NCI-H748 treated with DMSO at 0.1 percent for 48 hours (cell line): ENCODE results near the gene MLANA.

ENCODE experiments used
- DNase-seq: peaks from one replicate; lab custom pipeline; 2025; lab: John Stamatoyannopoulos, UW

MLANA gene

DNA sequence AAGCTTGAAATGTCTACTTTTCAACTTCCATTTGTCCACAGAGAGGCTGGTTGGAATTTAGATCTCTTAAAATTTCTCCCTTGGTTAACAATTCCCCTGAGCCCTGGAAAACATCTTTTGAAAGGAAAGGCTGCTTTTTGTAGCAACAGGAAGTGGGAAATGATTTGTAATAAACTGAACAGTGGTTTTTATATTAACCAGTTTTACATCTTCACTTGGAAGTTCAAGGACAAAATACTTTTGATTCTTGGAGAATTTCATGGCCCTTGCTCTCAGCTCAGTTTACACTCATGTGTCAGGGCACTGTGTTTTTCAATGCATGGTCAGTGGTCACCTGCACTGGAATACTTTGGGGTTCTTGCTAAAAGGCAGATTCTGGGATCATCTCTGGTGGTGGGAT lies 9.9 kb downstream of the MLANA start:
- DNase-seq, result no peak

- DNase-seq, result no peak
Measured at GRCh38 chr9:5902377-5902776, 11.7 kb downstream of the MLANA start.

GRCh38 chr9:5908918-5909317 lies 18.2 kb downstream of the MLANA start:
- DNase-seq, result no peak

- no peak for DNase-seq
Measured at GRCh38 chr9:5909976-5910375, 19.3 kb downstream of the MLANA start.

- no peak for DNase-seq
Measured at GRCh38 chr9:5910413-5911057, 19.8 kb downstream of the MLANA start.

GRCh38 chr9:5915438-5915837 lies 24.7 kb downstream of the MLANA start:
- DNase-seq, result no peak

DNA sequence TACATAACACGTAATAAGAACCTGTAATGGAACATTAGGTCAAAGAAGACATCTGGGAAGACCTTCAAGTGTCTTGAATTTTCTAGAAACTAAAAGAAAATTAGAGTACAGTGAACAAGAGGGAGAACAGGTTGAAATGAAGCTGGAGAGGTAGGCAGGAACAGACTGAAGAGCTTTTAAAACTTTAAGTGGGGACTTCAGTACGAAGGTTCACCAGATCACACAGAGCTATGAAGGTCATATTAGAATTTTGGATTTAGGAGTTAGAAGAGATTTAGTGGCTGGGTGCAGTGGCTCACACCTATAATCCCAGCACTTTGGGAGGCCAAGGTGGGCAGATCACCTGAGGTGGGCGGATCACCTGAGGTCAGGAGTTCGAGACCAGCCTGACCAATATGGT lies 26.6 kb downstream of the MLANA start:
- no peak for DNase-seq

DNA sequence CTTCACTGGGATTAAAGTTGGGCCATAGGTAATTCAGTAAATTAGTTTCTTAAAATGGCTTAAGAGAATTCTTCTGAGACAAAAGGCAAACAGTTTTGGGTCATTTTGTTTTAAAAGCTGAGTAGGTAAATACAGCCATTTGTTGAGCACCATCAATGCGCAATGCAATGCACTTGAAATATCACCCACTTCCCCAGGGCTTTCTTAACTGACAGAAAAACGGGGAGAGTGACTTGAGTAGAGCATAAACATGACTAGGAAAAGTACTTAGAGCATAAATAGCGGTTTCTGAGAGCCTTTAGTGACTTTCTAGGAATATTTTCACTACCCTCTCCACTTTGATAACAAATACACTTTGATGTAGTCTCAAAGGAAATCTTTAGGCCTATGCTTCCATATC lies 27.2 kb downstream of the MLANA start:
- DNase-seq, result no peak

GRCh38 chr9:5918460-5918859 lies 27.8 kb downstream of the MLANA start:
- DNase-seq, result no peak

- DNase-seq, result no peak
Measured at GRCh38 chr9:5920860-5921328, 30.2 kb downstream of the MLANA start.

DNA sequence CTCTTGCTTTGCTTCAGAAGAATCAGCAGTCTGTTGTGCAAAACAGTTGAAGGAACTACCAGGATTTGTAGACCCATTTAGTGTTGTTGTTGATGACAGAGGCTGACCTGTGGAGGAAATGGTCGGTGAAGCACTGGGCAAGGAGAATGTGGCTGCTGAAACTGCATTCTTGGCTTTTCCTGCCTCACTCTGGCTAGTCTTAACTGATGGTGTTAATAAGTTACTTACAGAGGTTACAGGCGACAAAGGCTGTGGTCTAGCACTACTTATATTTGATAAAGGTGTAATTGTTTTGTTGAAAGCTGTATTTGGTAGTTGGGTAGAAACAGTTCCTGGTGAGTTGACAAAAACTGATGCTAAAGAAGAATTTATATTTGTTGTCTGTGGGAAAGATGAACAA lies 31.5 kb downstream of the MLANA start:
- no peak for DNase-seq

- no peak for DNase-seq
Measured at GRCh38 chr9:5931657-5932056, 41.0 kb downstream of the MLANA start.

- no peak for DNase-seq
Measured at GRCh38 chr9:5938449-5938848, 47.8 kb downstream of the MLANA start.

DNA sequence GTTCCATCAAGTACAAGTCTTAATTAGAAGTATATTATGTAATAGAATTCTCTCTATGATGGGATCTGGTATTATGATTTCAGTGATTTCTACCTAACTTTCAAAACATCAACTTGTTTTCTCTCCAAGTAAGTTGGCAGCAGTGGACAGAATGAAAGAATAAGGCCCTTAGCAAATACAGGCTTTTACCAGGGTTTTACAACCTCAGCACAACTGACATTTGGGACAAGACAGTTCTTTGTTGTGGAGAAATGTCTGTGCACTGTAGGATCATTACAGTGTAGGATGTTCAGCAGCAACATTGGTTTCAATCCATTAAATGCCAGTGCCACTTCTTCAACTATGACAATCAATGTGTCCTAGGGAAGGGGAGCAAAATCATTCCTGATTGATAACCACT lies 48.8 kb downstream of the MLANA start:
- DNase-seq, result no peak

DNA sequence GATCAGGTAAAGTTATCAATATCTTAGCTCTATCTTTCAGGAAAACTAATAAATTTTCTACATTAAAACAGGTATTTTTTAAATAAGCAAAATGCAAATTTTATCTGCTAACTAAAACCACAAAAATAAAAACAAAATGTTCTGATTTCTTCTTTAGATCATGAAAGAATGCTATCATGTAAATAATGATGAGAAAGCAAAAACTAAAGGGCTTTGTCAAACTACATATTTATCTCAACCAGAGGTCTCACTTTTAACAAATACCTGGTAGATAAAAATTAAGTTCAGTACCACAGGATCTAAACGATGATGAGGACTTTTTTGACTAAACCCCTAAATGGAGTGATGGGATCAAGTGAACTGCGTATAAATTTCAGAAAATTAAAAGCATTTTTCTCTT lies 50.5 kb downstream of the MLANA start:
- no peak for DNase-seq

GRCh38 chr9:5945112-5945511 lies 54.4 kb downstream of the MLANA start:
- DNase-seq, result no peak

GRCh38 chr9:5947912-5948311 lies 57.2 kb downstream of the MLANA start:
- no peak for DNase-seq

- no peak for DNase-seq
Measured at GRCh38 chr9:5949103-5949699, 58.5 kb downstream of the MLANA start.

DNA sequence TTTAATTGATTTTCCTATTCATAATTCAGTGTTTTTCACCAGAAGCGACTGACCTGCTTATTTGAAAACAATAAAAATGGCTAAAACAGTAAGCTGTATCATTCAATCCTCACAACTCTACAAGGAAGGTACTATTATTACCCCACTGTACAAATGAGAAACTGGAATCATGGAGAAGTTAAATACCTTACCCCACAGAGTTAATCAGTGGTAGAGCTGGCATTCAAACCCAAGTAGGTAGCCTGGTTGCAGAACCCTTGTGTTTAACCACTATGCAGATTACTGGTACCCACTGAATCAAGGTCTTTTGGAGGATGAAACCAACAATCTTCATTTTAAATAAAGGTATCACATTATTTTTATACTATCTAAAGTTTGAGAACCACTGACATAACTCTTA lies 59.6 kb downstream of the MLANA start:
- DNase-seq, result no peak

DNA sequence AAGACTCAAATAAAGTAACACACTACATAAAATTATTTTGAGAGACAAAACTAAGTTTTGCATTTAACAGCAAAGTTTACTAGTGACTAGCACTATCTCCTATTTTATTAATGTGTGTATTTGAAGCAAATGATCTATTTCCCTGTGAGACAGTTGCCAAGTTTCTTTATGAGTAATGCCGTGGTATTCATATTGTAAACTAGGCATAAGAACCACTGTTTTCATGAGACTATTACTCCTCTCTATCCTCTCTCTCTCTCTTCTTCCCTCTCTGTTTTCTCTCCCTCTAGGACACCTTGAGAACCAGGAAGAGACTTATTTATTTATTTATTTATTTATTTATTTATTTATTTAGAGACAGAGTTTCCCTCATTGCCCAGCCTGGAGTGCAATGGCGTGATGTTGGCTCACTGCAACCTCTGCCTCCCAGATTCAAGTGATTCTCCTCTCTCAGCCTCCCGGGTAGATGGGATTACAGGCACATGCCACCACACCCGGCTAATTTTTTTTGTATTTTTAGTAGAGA lies 61.1 kb downstream of the MLANA start:
- DNase-seq, result no peak

DNA sequence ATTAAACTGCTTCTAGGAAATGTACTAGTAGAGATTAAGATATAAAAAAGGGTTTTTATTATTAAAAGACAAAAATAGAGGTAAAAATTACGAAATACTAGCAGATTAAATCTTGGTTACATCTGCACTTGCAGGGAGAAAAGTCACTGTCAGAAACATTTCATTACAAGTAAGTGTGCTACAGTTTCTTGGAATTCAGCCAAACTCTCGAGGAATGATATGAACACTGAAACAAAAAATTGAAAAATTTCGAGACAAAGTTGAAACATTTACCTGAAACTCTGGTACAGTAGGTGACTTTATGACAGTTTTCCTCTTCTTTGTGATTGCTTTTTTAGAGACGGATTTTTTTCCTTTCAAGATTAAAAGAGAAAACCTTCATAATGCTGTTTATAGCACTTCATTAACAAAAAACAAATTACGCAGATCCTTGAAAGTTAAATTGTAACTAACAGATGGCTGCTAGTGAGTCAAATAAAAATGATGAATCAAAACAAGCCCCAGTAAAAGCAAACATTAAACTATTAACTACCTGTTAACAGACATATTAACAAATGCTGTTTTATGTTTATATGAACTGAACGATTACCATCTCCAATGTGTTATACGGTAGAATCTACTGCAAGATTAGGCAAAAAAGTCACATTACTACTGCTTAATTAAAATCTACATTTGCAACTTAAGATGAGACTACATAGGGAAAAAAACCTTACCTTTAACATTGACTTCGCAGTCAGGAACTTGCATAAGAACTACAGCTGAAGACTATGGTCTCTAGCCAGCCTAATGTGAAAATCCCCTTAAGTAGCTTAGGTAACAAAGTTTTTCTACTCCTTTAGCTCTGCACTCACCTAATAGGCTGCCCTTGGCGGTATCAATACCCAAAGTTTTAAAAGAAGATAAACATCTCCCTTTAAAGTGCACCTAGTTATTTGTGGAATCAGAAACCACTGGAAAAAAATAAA lies 63.3 kb downstream of the MLANA start:
- no peak for DNase-seq

DNA sequence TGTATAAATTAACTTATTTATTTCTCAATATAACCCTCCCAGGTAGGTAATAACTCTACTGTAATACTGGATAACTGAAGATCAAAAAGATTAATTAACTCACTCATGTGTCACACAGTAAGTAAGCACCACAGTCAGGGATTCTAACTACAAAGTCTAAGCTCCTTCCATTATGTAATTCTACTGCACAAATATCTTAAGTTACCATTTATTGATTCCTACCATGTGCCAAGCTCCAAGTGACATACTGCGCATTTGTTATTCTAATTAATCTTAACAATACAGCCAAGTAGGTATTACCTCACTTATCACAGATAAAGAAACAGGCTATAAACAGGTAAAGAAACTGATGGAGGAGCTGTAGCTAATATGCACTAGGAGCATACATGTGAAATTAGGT lies 66.5 kb downstream of the MLANA start:
- DNase-seq, result no peak

DNA sequence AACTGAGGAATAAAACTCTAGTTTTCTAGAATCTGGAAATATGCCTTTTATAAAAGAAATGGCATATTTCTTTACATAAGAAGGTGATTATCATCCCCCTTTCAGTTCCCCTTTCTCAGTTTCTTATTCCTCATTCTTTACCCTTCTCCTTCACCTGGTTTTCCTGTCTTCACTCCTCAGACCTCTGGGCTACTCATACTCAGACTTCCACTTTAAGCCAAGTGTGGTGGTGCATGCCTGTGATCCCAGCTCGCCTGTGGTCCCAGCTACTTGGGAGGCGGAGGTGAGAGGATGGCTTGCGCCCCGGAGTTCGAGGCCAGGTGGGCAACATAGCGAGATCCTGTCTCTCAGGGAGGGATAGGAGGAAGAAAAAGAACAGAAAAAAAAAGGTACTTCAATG lies 67.6 kb downstream of the MLANA start:
- no peak for DNase-seq
